ENCODE data around the gene AKR7A2.

GRCh38 chr1:19300211-19300610, 11.7 kb downstream of the AKR7A2 start:
- no peak for TF ChIP-seq CTCF (IDR thresholded peaks at IDR 0.05)
- no peak for TF ChIP-seq POLR2A (IDR thresholded peaks at IDR 0.05)
- no peak for TF ChIP-seq POLR2AphosphoS5 (IDR thresholded peaks at IDR 0.05)
